Caco-2 (cell line): ENCODE results near the gene RBM47. TPM values are rescaled to one million over a fixed set of nuclear protein-coding genes. Genes with fewer than 3 reads are reported as not detected.

Source experiments
- BruUV-seq: library from RNA; stranded (reverse); fragments of 400-500 nt; replicated peaks from 2 replicates; lab custom pipeline; 2021; lab: Mats Ljungman, UMichigan
- CTCF ChIA-PET: fragments of 300-600 bp; sonication (Branson Sonifier 250); formaldehyde crosslinking; loops from one replicate; lab custom pipeline; 2022; ENCODE audit warnings: antibody characterized with exemption; lab: Charles Lee
- POLR2A ChIA-PET: fragments of 300-600 bp; sonication (Branson Sonifier 250); formaldehyde crosslinking; loops from one replicate; lab custom pipeline; 2022; ENCODE audit warnings: antibody characterized with exemption; lab: Charles Lee
- DNase-seq, 2 experiments: peaks; one replicate each; pipeline versions ENCODE4 v3.0.0 to v3.0.0-alpha.2; 2020 to 2022
- H3K27me3 ChIP-seq: replicated peaks from 2 replicates; pipeline ENCODE4 v1.6.0; 2011; ENCODE audit warnings: low read length; ENCODE audit not compliant: control insufficient read depth, insufficient read depth
- H3K36me3 ChIP-seq: 2 replicates; pipeline ENCODE4 v1.5.1; 2011; ENCODE audit warnings: low read length; ENCODE audit not compliant: control insufficient read depth, insufficient read depth
- H3K4me1 ChIP-seq: fragments of 250-450 bp; sonication (Bioruptor Pico); 2 replicates; pipeline ENCODE4 v1.5.1; 2020; ENCODE audit warnings: mild to moderate bottlenecking
- H3K4me3 ChIP-seq: 2 replicates; pipeline ENCODE4 v1.5.1; 2011; ENCODE audit warnings: low read depth, mild to moderate bottlenecking, control low read depth, low read length
- H3K9me3 ChIP-seq: fragments of 250-450 bp; sonication (Bioruptor Pico); 2 replicates; pipeline ENCODE4 v1.5.1; 2020; ENCODE audit warnings: mild to moderate bottlenecking, moderate library complexity
- H3K27ac Mint-ChIP-seq: one replicate; pipeline ENCODE4 v1.8.0; 2022; ENCODE audit warnings: mixed read lengths; ENCODE audit not compliant: unreplicated experiment
- H3K27me3 Mint-ChIP-seq: one replicate; pipeline ENCODE4 v1.8.0; 2022; ENCODE audit warnings: mixed read lengths; ENCODE audit not compliant: insufficient read depth, unreplicated experiment
- H3K36me3 Mint-ChIP-seq: one replicate; pipeline ENCODE4 v1.8.0; 2022; ENCODE audit warnings: mild to moderate bottlenecking, mixed read lengths; ENCODE audit not compliant: insufficient read depth, unreplicated experiment
- H3K4me1 Mint-ChIP-seq: one replicate; pipeline ENCODE4 v1.8.0; 2022; ENCODE audit warnings: low read depth, mixed read lengths; ENCODE audit not compliant: unreplicated experiment
- H3K4me3 Mint-ChIP-seq: one replicate; pipeline ENCODE4 v1.8.0; 2022; ENCODE audit warnings: mild to moderate bottlenecking, moderate library complexity, mixed read lengths; ENCODE audit not compliant: unreplicated experiment
- H3K9me3 Mint-ChIP-seq: one replicate; pipeline ENCODE4 v1.8.0; 2022; ENCODE audit warnings: mixed read lengths; ENCODE audit not compliant: unreplicated experiment
- CTCF ChIP-seq, 2 experiments: fragments of 200-600 bp in 1 of 2; IDR thresholded peaks; 1 replicate in 1 of 2; 2 replicates in 1 of 2; pipeline versions ENCODE4 v1.5.1 to v1.8.0; 2011 to 2022; ENCODE audit warnings: antibody characterized with exemption in 1 of 2, control low read depth in 1 of 2, inconsistent platforms in 1 of 2, low read depth in 1 of 2, low read length in 1 of 2, mild to moderate bottlenecking in 1 of 2, moderate library complexity in 1 of 2; ENCODE audit not compliant: insufficient read depth in 1 of 2, severe bottlenecking in 1 of 2, unreplicated experiment in 1 of 2
- intact Hi-C: fragments of 100-400 bp; cut with micrococcal nuclease; formaldehyde crosslinking; loops from one replicate; pipeline ENCODE4 v1.10.0; 2022; ENCODE audit not compliant: unreplicated experiment
- total RNA-seq: library from RNA; stranded (reverse); gene quantifications from 2 replicates; pipeline ENCODE4 v1.2.3, GENCODE V29; 2022

The RBM47 gene
- total RNA-seq, 1 experiment from 2014 or later, result 62.1 TPM

GRCh38 chr4:40461062-40461461 lies 168.6 kb downstream of the RBM47 start:
- Mint-ChIP-seq H3K27me3 (no peaks in the 10 kb centered on the region), H3K9me3 (no peaks in the 10 kb centered on the region), H3K4me3 (no peak overlapping the region), H3K36me3 (peaks cover 32% of the 10 kb centered on the region), H3K27ac (no peak overlapping the region), H3K4me1 (no peaks in the 10 kb centered on the region)
- no peak overlapping the region for H3K4me3 ChIP-seq
- ChIA-PET CTCF (no interaction called here), POLR2A (no interaction called here)
- no peak for TF ChIP-seq CTCF (IDR thresholded peaks at IDR 0.05; ENCODE audit: insufficient read depth in 1 of 2, low read depth in 1 of 2, low read length in 1 of 2, severe bottlenecking in 1 of 2, unreplicated experiment in 1 of 2)
- H3K4me1 ChIP-seq, result peaks cover 26% of the 10 kb centered on the region
- no peaks in the 10 kb centered on the region; the same call in 1 of the 2 replicates for H3K36me3 ChIP-seq
- intact Hi-C loops, result no loop called here
- no TSS peak for BruUV-seq
- DNase-seq, result no peak
- H3K27me3 ChIP-seq, result no peaks in the 10 kb centered on the region
- no peaks in the 10 kb centered on the region; the same call in 1 of the 2 replicates for H3K9me3 ChIP-seq

- H3K9me3 Mint-ChIP-seq, result no peaks in the 10 kb centered on the region
- H3K4me1 ChIP-seq, result peaks cover 36% of the 10 kb centered on the region
- no TSS peak for BruUV-seq
- intact Hi-C loops, result no loop called here
- H3K9me3 ChIP-seq, result no peaks in the 10 kb centered on the region; the same call in 1 of the 2 replicates
- ChIA-PET CTCF (no interaction called here), POLR2A (no interaction called here)
- peaks cover 30% of the 10 kb centered on the region for H3K36me3 Mint-ChIP-seq
- no peaks in the 10 kb centered on the region for H3K4me1 Mint-ChIP-seq
- H3K36me3 ChIP-seq, result no peaks in the 10 kb centered on the region; the same call in 1 of the 2 replicates
- no peaks in the 10 kb centered on the region for H3K27me3 Mint-ChIP-seq
- DNase-seq, result no peak
- no peak for TF ChIP-seq CTCF (IDR thresholded peaks at IDR 0.05; ENCODE audit: insufficient read depth in 1 of 2, low read depth in 1 of 2, low read length in 1 of 2, severe bottlenecking in 1 of 2, unreplicated experiment in 1 of 2)
- no peak overlapping the region for H3K4me3 Mint-ChIP-seq
- H3K27ac Mint-ChIP-seq, result no peak overlapping the region
- no peaks in the 10 kb centered on the region for H3K27me3 ChIP-seq
- no peak overlapping the region for H3K4me3 ChIP-seq
Observed at GRCh38 chr4:40458683-40459082, 171.0 kb downstream of the RBM47 start.

- Mint-ChIP-seq H3K36me3 (peaks cover 24% of the 10 kb centered on the region), H3K4me3 (no peak overlapping the region), H3K4me1 (no peaks in the 10 kb centered on the region), H3K27ac (no peak overlapping the region), H3K9me3 (no peaks in the 10 kb centered on the region), H3K27me3 (no peaks in the 10 kb centered on the region)
- intact Hi-C loops, result no loop called here
- Histone ChIP-seq H3K4me3 (no peak overlapping the region), H3K27me3 (no peaks in the 10 kb centered on the region), H3K4me1 (peaks cover 36% of the 10 kb centered on the region), H3K9me3 (no peaks in the 10 kb centered on the region; the same call in 1 of the 2 replicates), H3K36me3 (no peaks in the 10 kb centered on the region; the same call in 1 of the 2 replicates)
- TF ChIP-seq CTCF (IDR thresholded peaks at IDR 0.05; ENCODE audit: insufficient read depth in 1 of 2, low read depth in 1 of 2, low read length in 1 of 2, severe bottlenecking in 1 of 2, unreplicated experiment in 1 of 2), result no peak
- CTCF ChIA-PET, result no interaction called here
- no peak for DNase-seq
- BruUV-seq, result no TSS peak
- POLR2A ChIA-PET, result no interaction called here
Observed at GRCh38 chr4:40458109-40458508, 171.6 kb downstream of the RBM47 start.
